Gastroesophageal sphincter (tissue), 4 donors: ENCODE results near the gene OTOR. TPM values are rescaled to one million over a fixed set of nuclear protein-coding genes. Genes with fewer than 3 reads are reported as not detected.

Experiments
- ATAC-seq: fragments of 150-250 bp; one replicate; pipeline ENCODE4 v1.9.1; 2016; ENCODE audit warnings: mild to moderate bottlenecking, moderate library complexity
- H3K27ac ChIP-seq, 4 donors: fragments of 200-600 bp; sonication (generic) in 3 of 4; 1 replicate in 3 of 4; 2 replicates in 1 of 4; pipeline ENCODE4 v1.5.1; 2016 to 2019
- H3K27me3 ChIP-seq: fragments of 200-600 bp; sonication (generic); one replicate; pipeline ENCODE4 v1.5.1; 2019
- H3K36me3 ChIP-seq, 2 donors: fragments of 200-600 bp; sonication (generic); one replicate each; pipeline ENCODE4 v1.5.1; 2019; ENCODE audit warnings: control low read depth in 1 of 2
- H3K4me1 ChIP-seq, 3 donors: fragments of 200-600 bp; sonication (generic); 1 replicate in 2 of 3; 2 replicates in 1 of 3; pipeline ENCODE4 v1.5.1; 2016 to 2019; ENCODE audit warnings: control low read depth in 2 of 3
- H3K4me3 ChIP-seq, 2 donors: fragments of 200-600 bp; sonication (generic); one replicate each; pipeline ENCODE4 v1.5.1; 2019; ENCODE audit warnings: mild to moderate bottlenecking in 1 of 2, moderate library complexity in 1 of 2
- H3K9me3 ChIP-seq, 3 donors: fragments of 200-600 bp; sonication (generic); one replicate each; pipeline ENCODE4 v1.5.1; 2017 to 2019; ENCODE audit warnings: control low read depth in 2 of 3
- EP300 ChIP-seq: sonication (generic); formaldehyde crosslinking; IDR thresholded peaks from one replicate; pipeline ENCODE4 v1.6.1; 2017; ENCODE audit warnings: antibody characterized with exemption, mild to moderate bottlenecking
- POLR2A ChIP-seq, 2 donors: fragments of 450-650 bp; IDR thresholded peaks; one replicate each; pipeline ENCODE4 v1.6.1; 2017; ENCODE audit warnings: antibody characterized with exemption in 2 of 2, mild to moderate bottlenecking in 2 of 2, moderate library complexity in 1 of 2
- POLR2AphosphoS5 ChIP-seq: sonication (generic); formaldehyde crosslinking; IDR thresholded peaks from one replicate; pipeline ENCODE4 v1.6.1; 2017; ENCODE audit warnings: antibody characterized with exemption
- WGBS, 2 donors: methylation state at CpG; one replicate each; pipeline ENCODE4 v1.1.5; 2018; ENCODE audit warnings: low coverage in 1 of 2; 5-methylcytosine and 5-hydroxymethylcytosine counted together
- total RNA-seq, 4 donors: library from RNA; depleted of rRNA; stranded (reverse); fragments of >200 nt; gene quantifications; one replicate each; pipeline ENCODE4 v1.1.0, GENCODE V29; 2016
- TF ChIP-seq, protein P1 (sequence below), 4 experiments: fragments of 200-600 bp in 2 of 4; fragments of 450-650 bp in 2 of 4; sonication (generic) in 1 of 4; IDR thresholded peaks; one replicate each; pipeline ENCODE4 v1.5.1; 2017 to 2019; ENCODE audit warnings: antibody characterized with exemption in 4 of 4, mild to moderate bottlenecking in 2 of 4, moderate library complexity in 2 of 4

The OTOR gene
- total RNA-seq, 4 donors from 2014 or later, result not detected

DNA sequence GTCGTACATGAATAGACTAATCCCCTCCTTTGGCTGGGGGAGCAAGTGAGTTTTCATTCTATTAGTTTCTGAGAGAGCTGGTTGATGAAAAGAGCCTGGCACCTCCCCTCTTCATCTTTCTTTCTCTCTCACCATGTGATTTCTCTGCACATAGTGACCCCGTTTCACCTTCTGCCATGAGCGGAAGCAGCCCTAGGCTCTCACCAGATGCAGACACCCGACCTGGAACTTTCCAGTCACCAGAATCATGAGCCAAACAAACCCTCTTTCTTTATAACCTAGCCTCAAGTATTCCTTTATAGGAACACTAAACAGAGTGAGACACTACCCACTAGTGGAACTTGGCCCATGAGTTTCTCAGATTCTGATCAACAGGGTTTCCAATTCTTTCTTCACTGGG lies 16.4 kb downstream of the OTOR start:
- Histone ChIP-seq H3K9me3 (no peaks in the 10 kb centered on the region), H3K4me3 (no peak overlapping the region), H3K27ac (no peak overlapping the region), H3K27me3 (peaks cover 5% of the 10 kb centered on the region), H3K4me1 (no peaks in the 10 kb centered on the region), H3K36me3 (no peaks in the 10 kb centered on the region)
- TF ChIP-seq EP300, result no peak
- TF ChIP-seq, protein P1, sequence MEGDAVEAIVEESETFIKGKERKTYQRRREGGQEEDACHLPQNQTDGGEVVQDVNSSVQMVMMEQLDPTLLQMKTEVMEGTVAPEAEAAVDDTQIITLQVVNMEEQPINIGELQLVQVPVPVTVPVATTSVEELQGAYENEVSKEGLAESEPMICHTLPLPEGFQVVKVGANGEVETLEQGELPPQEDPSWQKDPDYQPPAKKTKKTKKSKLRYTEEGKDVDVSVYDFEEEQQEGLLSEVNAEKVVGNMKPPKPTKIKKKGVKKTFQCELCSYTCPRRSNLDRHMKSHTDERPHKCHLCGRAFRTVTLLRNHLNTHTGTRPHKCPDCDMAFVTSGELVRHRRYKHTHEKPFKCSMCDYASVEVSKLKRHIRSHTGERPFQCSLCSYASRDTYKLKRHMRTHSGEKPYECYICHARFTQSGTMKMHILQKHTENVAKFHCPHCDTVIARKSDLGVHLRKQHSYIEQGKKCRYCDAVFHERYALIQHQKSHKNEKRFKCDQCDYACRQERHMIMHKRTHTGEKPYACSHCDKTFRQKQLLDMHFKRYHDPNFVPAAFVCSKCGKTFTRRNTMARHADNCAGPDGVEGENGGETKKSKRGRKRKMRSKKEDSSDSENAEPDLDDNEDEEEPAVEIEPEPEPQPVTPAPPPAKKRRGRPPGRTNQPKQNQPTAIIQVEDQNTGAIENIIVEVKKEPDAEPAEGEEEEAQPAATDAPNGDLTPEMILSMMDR (IDR thresholded peaks at IDR 0.05), result no peak
- TF ChIP-seq POLR2A (IDR thresholded peaks at IDR 0.05), result no peak
- TF ChIP-seq POLR2AphosphoS5, result no peak
- WGBS, 2 donors, result 32% methylated on average over 4 of the region's 4 CpGs; no CpG with 5 or more reads in 1 of the 2 donors
- ATAC-seq, result no peak

DNA sequence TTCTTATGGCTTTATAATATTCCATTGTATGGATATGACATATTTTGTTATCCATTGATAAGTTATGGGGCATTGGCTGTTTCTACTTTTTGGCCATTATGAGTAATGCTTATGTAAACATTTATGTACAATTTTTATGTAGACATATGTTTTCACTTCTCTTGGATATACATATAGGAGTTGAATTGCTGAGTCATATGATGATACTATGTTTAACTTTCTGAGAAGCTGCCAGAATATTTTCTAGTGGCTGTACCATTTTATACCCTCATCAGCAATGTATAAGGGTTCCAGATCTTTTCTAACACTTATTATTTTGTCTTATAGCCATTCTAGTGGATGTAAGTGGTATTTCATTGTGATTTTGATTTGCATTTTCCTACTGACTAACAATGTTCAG lies 23.1 kb downstream of the OTOR start:
- TF ChIP-seq, protein P1 (IDR thresholded peaks at IDR 0.05), result no peak
- no peak for TF ChIP-seq POLR2A (IDR thresholded peaks at IDR 0.05)
- Histone ChIP-seq H3K9me3 (peaks cover 0 to 11% (median 0%) of the 10 kb centered on the region in 3 donors), H3K27me3 (no peaks in the 10 kb centered on the region), H3K4me3 (no peak overlapping the region), H3K36me3 (no peaks in the 10 kb centered on the region), H3K4me1 (no peaks in the 10 kb centered on the region), H3K27ac (no peak overlapping the region)
- ATAC-seq, result no peak

DNA sequence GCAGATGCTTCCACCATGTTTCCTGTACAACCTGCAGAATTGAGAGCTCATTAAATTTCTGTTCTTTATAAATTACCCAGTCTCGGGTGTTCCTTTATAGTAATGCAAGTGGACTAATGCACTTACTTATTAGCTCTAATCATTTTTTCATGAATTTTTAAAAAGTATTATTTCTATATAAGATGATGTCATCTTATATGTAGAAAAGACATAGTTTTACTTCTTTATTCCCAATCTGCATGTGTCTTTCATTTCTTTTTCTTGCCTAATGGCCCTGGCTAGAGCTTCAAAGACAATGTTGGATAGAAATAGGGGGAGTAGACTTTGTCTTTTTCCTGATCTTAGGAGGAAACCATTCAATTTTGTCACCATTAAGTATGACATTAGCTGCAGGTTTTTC lies 27.8 kb downstream of the OTOR start:
- Histone ChIP-seq H3K36me3 (no peaks in the 10 kb centered on the region), H3K4me3 (no peak overlapping the region), H3K27ac (no peak overlapping the region), H3K4me1 (no peaks in the 10 kb centered on the region), H3K27me3 (no peaks in the 10 kb centered on the region), H3K9me3 (peaks cover 0 to 11% (median 0%) of the 10 kb centered on the region in 3 donors)
- ATAC-seq, result no peak
- TF ChIP-seq EP300 (no peak), POLR2AphosphoS5 (no peak), POLR2A (IDR thresholded peaks at IDR 0.05) (no peak)
- TF ChIP-seq, protein P1 (IDR thresholded peaks at IDR 0.05), result no peak
- WGBS, 2 donors, result 68 to 80% methylated on average over 1 of the region's 1 CpG

DNA sequence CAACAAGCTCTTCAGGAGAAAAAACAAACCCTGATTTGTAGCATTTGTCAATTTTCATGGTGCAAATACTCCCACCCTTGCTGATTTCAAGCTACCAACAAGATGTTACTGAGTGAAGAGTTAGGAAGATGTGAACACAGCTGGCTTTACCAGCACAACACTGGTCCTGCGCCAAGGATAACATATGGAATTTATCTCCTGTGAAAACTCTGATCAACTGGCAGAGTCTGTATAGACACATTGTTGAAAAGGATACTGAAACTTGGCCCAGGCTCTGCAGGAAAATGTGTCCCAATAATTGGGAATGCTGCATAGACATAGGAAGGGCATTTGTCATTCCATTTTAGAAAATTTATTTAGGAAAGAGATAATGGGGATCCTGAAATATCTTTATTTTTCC lies 29.0 kb downstream of the OTOR start:
- H3K4me1 ChIP-seq, result no peaks in the 10 kb centered on the region
- peaks cover 0 to 19% (median 0%) of the 10 kb centered on the region in 3 donors for H3K9me3 ChIP-seq
- H3K36me3 ChIP-seq, result no peaks in the 10 kb centered on the region
- 38 to 78% methylated on average over 1 of the region's 1 CpG for WGBS, 2 donors
- TF ChIP-seq POLR2AphosphoS5, result no peak
- no peak for TF ChIP-seq EP300
- TF ChIP-seq, protein P1 (IDR thresholded peaks at IDR 0.05), result no peak
- TF ChIP-seq POLR2A (IDR thresholded peaks at IDR 0.05), result no peak
- no peak overlapping the region for H3K4me3 ChIP-seq
- no peak for ATAC-seq
- H3K27ac ChIP-seq, result no peak overlapping the region
- H3K27me3 ChIP-seq, result no peaks in the 10 kb centered on the region

DNA sequence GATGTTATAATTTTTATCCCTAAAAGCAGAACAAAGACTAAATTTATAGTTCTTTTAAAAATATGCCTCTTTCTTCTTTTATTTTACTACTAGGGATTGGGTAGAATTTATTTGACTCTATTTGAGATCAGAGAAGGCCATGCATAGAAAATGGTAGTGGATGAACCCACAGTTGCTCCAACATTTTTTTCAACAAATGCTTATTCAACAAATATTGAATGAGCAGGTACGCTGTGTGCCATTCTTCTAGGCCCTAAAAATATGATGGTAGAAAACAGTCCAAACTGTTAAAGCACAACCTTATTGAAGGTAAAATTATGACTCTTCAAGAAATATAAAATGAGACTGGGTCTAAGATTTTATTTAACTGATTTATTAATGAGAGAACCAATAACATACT lies 30.0 kb downstream of the OTOR start:
- H3K9me3 ChIP-seq, result peaks cover 0 to 25% (median 0%) of the 10 kb centered on the region in 3 donors
- 94 to 100% methylated on average over 1 of the region's 1 CpG for WGBS, 2 donors
- no peaks in the 10 kb centered on the region for H3K4me1 ChIP-seq
- H3K27me3 ChIP-seq, result no peaks in the 10 kb centered on the region
- H3K27ac ChIP-seq, result no peak overlapping the region
- TF ChIP-seq POLR2AphosphoS5 (no peak), POLR2A (IDR thresholded peaks at IDR 0.05) (no peak), EP300 (no peak)
- TF ChIP-seq, protein P1 (IDR thresholded peaks at IDR 0.05), result no peak
- H3K4me3 ChIP-seq, result no peak overlapping the region
- H3K36me3 ChIP-seq, result no peaks in the 10 kb centered on the region
- no peak for ATAC-seq
